Effector memory CD4-positive, alpha-beta T cell (primary cell): Measurements from ENCODE around the gene TIAM1.

Source experiments
- DNase-seq, 3 donors: peaks; one replicate each; pipeline ENCODE4 v3.0.0-alpha.2; 2020
- H3K27ac ChIP-seq: 2 replicates; pipeline ENCODE4 v1.7.0; 2013; ENCODE audit warnings: mild to moderate bottlenecking, low read length, moderate library complexity; ENCODE audit not compliant: insufficient read depth, poor library complexity, severe bottlenecking
- H3K27me3 ChIP-seq: replicated peaks from 2 replicates; pipeline ENCODE4 v1.7.0; 2013; ENCODE audit warnings: mild to moderate bottlenecking, low read length; ENCODE audit not compliant: insufficient read depth, control insufficient read depth, poor library complexity, severe bottlenecking
- H3K36me3 ChIP-seq: 2 replicates; pipeline ENCODE4 v1.7.0; 2013; ENCODE audit warnings: mild to moderate bottlenecking, low read length, moderate library complexity; ENCODE audit not compliant: control insufficient read depth, insufficient read depth
- H3K4me1 ChIP-seq: 2 replicates; pipeline ENCODE4 v1.7.0; 2013; ENCODE audit warnings: low read length, mild to moderate bottlenecking; ENCODE audit not compliant: control insufficient read depth, insufficient read depth, poor library complexity, severe bottlenecking
- H3K4me3 ChIP-seq: 2 replicates; pipeline ENCODE4 v1.7.0; 2013; ENCODE audit warnings: low read length, low read depth, mild to moderate bottlenecking; ENCODE audit not compliant: insufficient read depth, poor library complexity, severe bottlenecking
- H3K9me3 ChIP-seq: 2 replicates; pipeline ENCODE4 v1.7.0; 2013; ENCODE audit warnings: mild to moderate bottlenecking, low read length, moderate library complexity; ENCODE audit not compliant: control insufficient read depth

The TIAM1 gene

GRCh38 chr21:31293986-31294385 lies 50.1 kb downstream of the TIAM1 start:
- DNase-seq = no peak
- no peaks in the 10 kb centered on the region for H3K4me1 ChIP-seq
- H3K4me3 ChIP-seq = no peak overlapping the region
- H3K9me3 ChIP-seq = no peaks in the 10 kb centered on the region
- no peak overlapping the region for H3K27ac ChIP-seq
- no peaks in the 10 kb centered on the region for H3K36me3 ChIP-seq
- no peaks in the 10 kb centered on the region for H3K27me3 ChIP-seq

GRCh38 chr21:31290765-31291164 lies 53.3 kb downstream of the TIAM1 start:
- DNase-seq = no peak
- Histone ChIP-seq H3K36me3 (no peaks in the 10 kb centered on the region), H3K4me1 (no peaks in the 10 kb centered on the region), H3K27me3 (no peaks in the 10 kb centered on the region), H3K27ac (no peak overlapping the region), H3K9me3 (no peaks in the 10 kb centered on the region), H3K4me3 (no peak overlapping the region)

- no peak for DNase-seq
- peaks cover 4% of the 10 kb centered on the region for H3K4me1 ChIP-seq
- no peak overlapping the region for H3K27ac ChIP-seq
- no peak overlapping the region for H3K4me3 ChIP-seq
- H3K9me3 ChIP-seq = no peaks in the 10 kb centered on the region
- H3K36me3 ChIP-seq = no peaks in the 10 kb centered on the region
- no peaks in the 10 kb centered on the region for H3K27me3 ChIP-seq
Measured at GRCh38 chr21:31289702-31290101, 54.4 kb downstream of the TIAM1 start.

- H3K4me3 ChIP-seq = no peak overlapping the region
- peaks cover 6% of the 10 kb centered on the region for H3K4me1 ChIP-seq
- no peak for DNase-seq
- no peaks in the 10 kb centered on the region for H3K36me3 ChIP-seq
- H3K27ac ChIP-seq = no peak overlapping the region
- H3K27me3 ChIP-seq = no peaks in the 10 kb centered on the region
- no peaks in the 10 kb centered on the region for H3K9me3 ChIP-seq
Measured at GRCh38 chr21:31288191-31288590, 55.9 kb downstream of the TIAM1 start.

GRCh38 chr21:31287201-31287600 lies 56.9 kb downstream of the TIAM1 start:
- H3K9me3 ChIP-seq = no peaks in the 10 kb centered on the region
- no peak for DNase-seq
- no peaks in the 10 kb centered on the region for H3K27me3 ChIP-seq
- H3K4me3 ChIP-seq = no peak overlapping the region
- no peaks in the 10 kb centered on the region for H3K36me3 ChIP-seq
- no peak overlapping the region for H3K27ac ChIP-seq
- H3K4me1 ChIP-seq = peaks cover 12% of the 10 kb centered on the region

- Histone ChIP-seq H3K27ac (no peak overlapping the region), H3K9me3 (no peaks in the 10 kb centered on the region), H3K27me3 (no peaks in the 10 kb centered on the region), H3K36me3 (no peaks in the 10 kb centered on the region), H3K4me3 (no peak overlapping the region), H3K4me1 (peaks cover 15% of the 10 kb centered on the region)
- no peak for DNase-seq
Measured at GRCh38 chr21:31286621-31287020, 57.4 kb downstream of the TIAM1 start.

GRCh38 chr21:31284797-31285397 lies 59.2 kb downstream of the TIAM1 start:
- no peak for DNase-seq
- Histone ChIP-seq H3K36me3 (no peaks in the 10 kb centered on the region), H3K27me3 (no peaks in the 10 kb centered on the region), H3K4me3 (no peak overlapping the region), H3K4me1 (peaks cover 15% of the 10 kb centered on the region), H3K27ac (no peak overlapping the region), H3K9me3 (no peaks in the 10 kb centered on the region)

- no peak overlapping the region for H3K4me3 ChIP-seq
- no peaks in the 10 kb centered on the region for H3K27me3 ChIP-seq
- H3K4me1 ChIP-seq = peaks cover 15% of the 10 kb centered on the region
- DNase-seq = no peak
- H3K27ac ChIP-seq = no peak overlapping the region
- no peaks in the 10 kb centered on the region for H3K9me3 ChIP-seq
- H3K36me3 ChIP-seq = no peaks in the 10 kb centered on the region
Measured at GRCh38 chr21:31283025-31283424, 61.0 kb downstream of the TIAM1 start.

GRCh38 chr21:31282095-31282709 lies 61.9 kb downstream of the TIAM1 start:
- Histone ChIP-seq H3K9me3 (no peaks in the 10 kb centered on the region), H3K27ac (no peak overlapping the region), H3K27me3 (no peaks in the 10 kb centered on the region), H3K36me3 (no peaks in the 10 kb centered on the region), H3K4me3 (no peak overlapping the region), H3K4me1 (peaks cover 15% of the 10 kb centered on the region)
- DNase-seq = no peak

- DNase-seq = no peak
- H3K27ac ChIP-seq = no peak overlapping the region
Measured at GRCh38 chr21:31281561-31281960, 62.5 kb downstream of the TIAM1 start.

More at GRCh38 chr21:31281561-31281960, 62.5 kb downstream of the TIAM1 start:
- no peaks in the 10 kb centered on the region for H3K27me3 ChIP-seq
- peaks cover 15% of the 10 kb centered on the region for H3K4me1 ChIP-seq
- H3K36me3 ChIP-seq = no peaks in the 10 kb centered on the region
- no peak overlapping the region for H3K4me3 ChIP-seq
- no peaks in the 10 kb centered on the region for H3K9me3 ChIP-seq
